ENCODE measurements around the gene TRAIP.
A peak's percentile ranks its signal among the peaks of the same experiment; 100 is the strongest.

The TRAIP gene

GRCh38 chr3:49902511-49903345 lies 46.4 kb upstream of the TRAIP start:
- Histone ChIP-seq H3K4me3 (ENCODE audit: low read depth, low read length, poor library complexity, severe bottlenecking) (peak overlapping the region; percentile 63), H3K27ac (ENCODE audit: low read depth, low read length, poor library complexity, severe bottlenecking) (no peak overlapping the region), H3K9me2 (ENCODE audit: low read depth, low read length) (no peaks in the 10 kb centered on the region), H2AFZ (ENCODE audit: low read length) (no peak overlapping the region), H3K4me2 (ENCODE audit: low read length) (peak overlapping the region; percentile 82; the same call in 1 of the 2 replicates), H3K4me1 (ENCODE audit: insufficient read depth, low read length, severe bottlenecking) (peaks cover 40% of the 10 kb centered on the region), H4K20me1 (ENCODE audit: insufficient read depth, low read length) (no peaks in the 10 kb centered on the region), H3K36me3 (ENCODE audit: insufficient read depth, low read length) (no peaks in the 10 kb centered on the region), H3K27me3 (ENCODE audit: insufficient read depth, low read length) (no peaks in the 10 kb centered on the region), H3F3A (ENCODE audit: insufficient read depth, low read length) (no peaks in the 10 kb centered on the region), H3K9ac (ENCODE audit: low read length) (peak overlapping the region; percentile 69; the same call in 1 of the 2 replicates), H3K9me3 (ENCODE audit: low read length) (no peaks in the 10 kb centered on the region), H3K79me2 (ENCODE audit: insufficient read depth, low read length) (no peaks in the 10 kb centered on the region)
- TF ChIP-seq EZH2 (IDR thresholded peaks at IDR 0.05; ENCODE audit: borderline replicate concordance, low read length), result no peak
- TF ChIP-seq CTCF (IDR thresholded peaks at IDR 0.05; ENCODE audit: low read length), result no peak

- peak overlapping the region; percentile 63 for H3K4me3 ChIP-seq (ENCODE audit: low read depth, low read length, poor library complexity, severe bottlenecking)
- no peaks in the 10 kb centered on the region for H4K20me1 ChIP-seq (ENCODE audit: insufficient read depth, low read length)
- no peak overlapping the region; the same call in 1 of the 2 replicates for H3K9ac ChIP-seq (ENCODE audit: low read length)
- TF ChIP-seq CTCF (IDR thresholded peaks at IDR 0.05; ENCODE audit: low read length) (no peak), EZH2 (IDR thresholded peaks at IDR 0.05; ENCODE audit: borderline replicate concordance, low read length) (no peak)
- peak overlapping the region; percentile 8; the same call in 1 of the 2 replicates for H3K4me2 ChIP-seq (ENCODE audit: low read length)
- H3F3A ChIP-seq (ENCODE audit: insufficient read depth, low read length), result no peaks in the 10 kb centered on the region
- no peaks in the 10 kb centered on the region for H3K9me2 ChIP-seq (ENCODE audit: low read depth, low read length)
- no peak overlapping the region for H3K27ac ChIP-seq (ENCODE audit: low read depth, low read length, poor library complexity, severe bottlenecking)
- H2AFZ ChIP-seq (ENCODE audit: low read length), result no peak overlapping the region
- H3K9me3 ChIP-seq (ENCODE audit: low read length), result no peaks in the 10 kb centered on the region
- peaks cover 40% of the 10 kb centered on the region for H3K4me1 ChIP-seq (ENCODE audit: insufficient read depth, low read length, severe bottlenecking)
- no peaks in the 10 kb centered on the region for H3K27me3 ChIP-seq (ENCODE audit: insufficient read depth, low read length)
- H3K36me3 ChIP-seq (ENCODE audit: insufficient read depth, low read length), result no peaks in the 10 kb centered on the region
- no peaks in the 10 kb centered on the region for H3K79me2 ChIP-seq (ENCODE audit: insufficient read depth, low read length)
Observed at GRCh38 chr3:49901366-49902339, 45.3 kb upstream of the TRAIP start.

GRCh38 chr3:49900491-49901153 lies 44.3 kb upstream of the TRAIP start:
- H3K4me2 ChIP-seq (ENCODE audit: low read length), result no peak overlapping the region
- H3K27ac ChIP-seq (ENCODE audit: low read depth, low read length, poor library complexity, severe bottlenecking), result peak overlapping the region; percentile 4
- H3K27me3 ChIP-seq (ENCODE audit: insufficient read depth, low read length), result no peaks in the 10 kb centered on the region
- H3K9me2 ChIP-seq (ENCODE audit: low read depth, low read length), result no peaks in the 10 kb centered on the region
- H2AFZ ChIP-seq (ENCODE audit: low read length), result no peak overlapping the region
- no peak overlapping the region for H3K9ac ChIP-seq (ENCODE audit: low read length)
- TF ChIP-seq CTCF (IDR thresholded peaks at IDR 0.05; ENCODE audit: low read length) (no peak), EZH2 (IDR thresholded peaks at IDR 0.05; ENCODE audit: borderline replicate concordance, low read length) (no peak)
- peaks cover 33% of the 10 kb centered on the region for H3K4me1 ChIP-seq (ENCODE audit: insufficient read depth, low read length, severe bottlenecking)
- H4K20me1 ChIP-seq (ENCODE audit: insufficient read depth, low read length), result no peaks in the 10 kb centered on the region
- H3K9me3 ChIP-seq (ENCODE audit: low read length), result no peaks in the 10 kb centered on the region
- H3K36me3 ChIP-seq (ENCODE audit: insufficient read depth, low read length), result no peaks in the 10 kb centered on the region
- H3F3A ChIP-seq (ENCODE audit: insufficient read depth, low read length), result no peaks in the 10 kb centered on the region
- no peaks in the 10 kb centered on the region for H3K79me2 ChIP-seq (ENCODE audit: insufficient read depth, low read length)
- no peak overlapping the region for H3K4me3 ChIP-seq (ENCODE audit: low read depth, low read length, poor library complexity, severe bottlenecking)

Measured in OCI-LY1 (cell line).